Activated naive CD8-positive, alpha-beta T cell treated with anti-CD3 and anti-CD28 coated beads, Interleukin-2, amount 50 U/mL, for 16 hours (primary cell): Measurements from ENCODE around the gene ZNF212.
A peak's percentile ranks its signal among the peaks of the same experiment; 100 is the strongest.
"Not testable (repeated sequence)": the region's sequence is repeated elsewhere in the genome, so short reads cannot be mapped to it uniquely, and the experiment has no call there.

Experiments used
- DNase-seq: peaks from one replicate; pipeline ENCODE4 v3.0.0-alpha.2; 2020; ENCODE audit warnings: low read depth, low spot score

The ZNF212 gene

GRCh38 chr7:149252378-149252777 is 12.9 kb downstream of the ZNF212 start:
- DNase-seq = no peak

- DNase-seq = no peak
Observed at GRCh38 chr7:149253665-149254064, 14.2 kb downstream of the ZNF212 start.

GRCh38 chr7:149254181-149254858 is 14.9 kb downstream of the ZNF212 start:
- DNase-seq = no peak

DNA sequence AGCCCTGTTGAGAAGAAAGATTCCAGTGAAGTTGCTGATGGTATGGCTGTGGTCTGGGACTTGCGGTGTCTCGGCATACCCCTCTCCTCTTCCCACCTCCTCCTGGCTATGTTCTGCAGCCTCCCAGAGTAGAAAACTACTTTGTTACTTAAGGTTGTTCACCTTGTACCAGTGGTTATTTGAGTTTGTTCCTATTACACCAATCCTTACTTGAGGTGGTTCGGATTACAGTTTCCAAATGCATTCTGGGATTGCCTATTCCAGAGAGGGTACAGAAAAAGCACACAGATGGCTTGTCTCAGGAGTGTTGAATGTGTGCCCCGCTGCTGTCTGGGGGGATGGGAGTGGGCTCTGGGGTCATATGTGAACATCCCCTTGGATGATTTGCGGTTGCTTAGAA is 15.7 kb downstream of the ZNF212 start:
- no peak for DNase-seq

DNA sequence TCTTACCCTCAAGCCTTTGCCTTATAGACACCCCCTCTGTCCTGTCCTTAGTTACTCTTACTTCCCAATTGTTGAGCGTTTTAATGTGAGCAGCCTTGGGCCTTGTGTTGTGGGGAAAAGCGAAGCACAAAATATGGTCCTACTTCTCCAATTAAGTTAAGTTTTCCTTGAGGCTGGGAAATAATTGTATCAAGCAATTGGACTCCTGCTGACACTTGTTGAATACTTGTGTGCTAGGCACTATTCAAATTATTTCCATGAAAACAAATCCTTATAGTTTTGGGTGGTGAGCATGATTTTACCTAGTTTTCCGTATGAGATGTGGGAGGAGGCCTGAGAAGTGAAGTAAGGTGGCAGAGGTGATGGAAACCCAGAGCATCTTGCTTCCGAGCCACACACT is 17.1 kb downstream of the ZNF212 start:
- no peak for DNase-seq

DNA sequence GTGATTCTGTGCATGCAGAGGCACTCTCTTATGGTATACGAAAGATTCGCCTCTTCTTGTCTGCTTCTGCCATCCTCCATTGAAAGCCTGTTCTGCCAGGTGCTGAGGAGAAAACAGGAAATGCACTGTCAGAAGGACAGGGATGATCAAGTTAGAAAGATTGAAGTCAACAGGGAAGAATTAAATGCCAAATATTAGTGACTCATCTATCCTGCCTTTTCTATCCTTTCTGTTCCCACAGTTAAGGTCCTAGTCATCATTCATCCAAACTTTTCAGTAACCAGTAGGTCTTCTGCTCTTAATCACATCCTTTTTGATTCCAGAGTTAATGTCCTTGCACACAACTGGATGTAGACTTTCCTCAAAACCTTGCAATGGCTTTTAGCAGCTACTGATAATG is 17.7 kb downstream of the ZNF212 start:
- no peak for DNase-seq

DNA sequence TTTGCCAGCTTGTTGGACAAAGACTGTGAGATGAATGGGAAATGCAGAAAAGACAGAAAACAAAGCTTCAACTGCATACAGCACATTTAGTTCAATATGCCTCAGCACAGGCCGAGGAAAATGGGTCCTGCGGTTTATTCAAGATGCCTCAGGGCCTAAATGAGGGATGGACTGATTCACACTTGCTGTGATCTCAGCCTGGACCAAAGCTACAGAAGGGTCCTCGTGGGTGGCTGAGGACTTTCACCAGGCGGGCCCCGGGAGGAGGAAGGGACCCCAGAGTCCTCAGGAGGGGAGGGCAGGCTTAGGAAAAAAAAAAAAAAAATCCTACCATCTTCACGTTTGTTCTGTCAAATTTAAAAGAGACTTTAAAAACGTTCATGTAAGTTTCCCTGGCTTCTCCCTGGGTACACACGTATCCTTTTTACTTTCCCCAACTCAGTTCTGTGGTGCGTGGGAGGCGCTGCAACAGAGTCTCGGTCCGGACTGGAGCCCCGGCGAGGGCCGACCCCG is 21.9 kb downstream of the ZNF212 start:
- DNase-seq = no peak

DNA sequence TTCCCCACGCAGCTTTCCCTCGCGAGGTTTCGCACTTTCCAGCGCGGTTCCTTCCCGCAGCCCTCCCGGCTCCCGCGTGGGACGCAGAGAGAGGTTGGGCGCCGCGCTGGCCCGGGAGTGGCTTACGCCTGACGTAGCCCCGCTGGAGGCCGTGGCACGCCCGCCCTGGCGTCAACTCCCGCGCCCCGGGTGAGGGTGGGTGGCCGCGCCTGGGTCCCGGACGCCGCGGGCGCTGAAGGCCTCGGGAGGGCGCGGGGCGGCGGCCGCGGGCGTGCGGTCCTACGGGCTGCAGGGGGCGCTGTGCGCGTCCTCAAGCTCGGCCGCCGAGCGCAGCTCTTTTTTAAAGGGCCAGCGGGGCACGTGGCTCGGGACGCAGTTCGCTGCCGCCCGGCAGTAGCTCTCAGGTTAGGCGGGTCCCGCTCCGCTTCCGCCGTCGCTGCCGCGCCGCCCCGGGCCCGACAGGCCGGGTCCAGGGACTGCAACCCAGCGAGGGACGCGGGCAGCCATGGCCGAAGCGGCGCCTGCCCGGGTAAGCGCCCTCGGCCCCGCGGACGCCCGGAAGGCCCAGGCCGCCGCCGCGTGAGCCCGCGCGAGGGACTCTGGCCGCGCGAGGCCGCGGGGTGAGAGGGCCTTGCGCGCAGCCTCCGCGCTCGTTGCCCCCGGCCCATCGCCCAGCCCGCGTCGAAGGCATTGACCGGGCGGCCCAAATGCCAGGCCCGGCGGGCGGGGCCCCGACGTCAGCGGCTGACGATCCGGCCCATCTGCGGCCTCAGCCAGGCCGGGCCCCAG is 22.6 kb downstream of the ZNF212 start, which contains the start of gene ZNF783:
Gene ZNF783, plus strand, starts transcription at position 368 of the 789 bp plus-strand sequence. Its CDS starts 138 bp downstream, at position 506.
- DNase-seq = peak; percentile 61

DNA sequence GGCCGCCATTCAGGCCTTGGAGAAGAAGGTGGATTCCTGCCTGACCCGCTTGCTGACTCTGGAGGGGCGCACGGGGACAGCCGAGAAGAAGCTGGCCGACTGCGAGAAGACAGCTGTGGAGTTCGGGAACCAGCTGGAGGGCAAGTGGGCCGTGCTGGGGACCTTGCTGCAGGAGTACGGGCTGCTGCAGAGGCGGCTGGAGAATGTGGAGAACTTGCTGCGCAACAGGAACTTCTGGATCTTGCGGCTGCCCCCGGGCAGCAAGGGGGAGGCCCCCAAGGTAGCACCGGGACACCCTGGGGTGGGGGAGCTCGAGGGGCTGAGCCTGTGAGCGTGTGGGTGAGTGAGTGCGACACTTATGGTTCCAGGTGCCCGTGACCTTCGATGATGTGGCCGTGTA is 27.0 kb downstream of the ZNF212 start:
- DNase-seq = no peak

DNA sequence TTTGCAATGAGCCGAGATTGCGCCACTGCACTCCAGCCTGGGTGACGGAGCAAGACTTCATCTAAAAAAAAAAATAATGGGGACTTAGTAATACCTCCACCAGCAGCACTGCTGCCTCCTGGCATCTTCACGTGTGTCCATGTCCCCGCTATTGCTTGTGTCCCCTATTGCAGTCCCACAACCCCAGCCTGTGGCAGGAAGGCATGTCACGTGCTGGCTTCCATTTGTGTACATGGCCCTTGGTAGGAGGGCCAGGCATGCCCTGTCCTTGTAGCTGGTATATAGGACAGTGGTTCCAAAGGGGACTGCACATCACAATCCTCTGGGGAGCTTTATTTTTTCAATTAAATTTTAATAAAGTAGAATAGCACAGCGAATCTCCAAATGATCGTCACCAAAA is 28.3 kb downstream of the ZNF212 start:
- no peak for DNase-seq

- not testable (repeated sequence) for DNase-seq
Observed at GRCh38 chr7:149274424-149274823, 35.0 kb downstream of the ZNF212 start.

- no peak for DNase-seq
Observed at GRCh38 chr7:149277871-149278270, 38.4 kb downstream of the ZNF212 start.

GRCh38 chr7:149278396-149278795 is 38.9 kb downstream of the ZNF212 start:
- DNase-seq = no peak

DNA sequence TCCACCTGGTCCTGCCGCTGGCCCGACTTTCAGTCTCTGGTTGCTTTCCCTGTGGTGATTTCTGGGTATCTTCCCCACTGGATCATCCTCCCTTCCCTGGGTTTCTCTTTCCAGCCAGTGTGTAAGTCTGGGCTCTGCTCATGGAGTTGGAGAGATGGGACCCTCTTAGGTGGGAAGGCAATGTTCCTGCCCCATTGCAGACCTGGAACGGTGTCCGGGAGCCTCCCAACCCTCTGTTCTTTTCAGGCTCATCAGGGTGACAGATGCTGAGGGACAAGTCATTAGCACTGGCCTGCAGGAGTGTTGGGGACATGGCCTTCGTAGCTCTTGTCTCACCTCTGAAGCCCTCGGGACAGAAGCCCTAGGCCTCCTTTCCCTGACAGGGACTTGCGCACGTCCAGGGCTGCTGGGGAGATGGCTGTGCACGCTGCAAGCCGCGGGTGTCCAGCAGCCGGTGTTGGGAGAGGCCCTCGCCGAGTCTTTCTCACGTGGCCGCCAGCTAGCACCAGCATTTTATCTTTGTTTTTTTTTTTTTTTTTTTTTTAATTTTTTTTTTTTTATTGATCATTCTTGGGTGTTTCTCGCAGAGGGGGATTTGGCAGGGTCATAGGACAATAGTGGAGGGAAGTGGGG is 39.8 kb downstream of the ZNF212 start:
- DNase-seq = no peak

GRCh38 chr7:149280151-149280550 is 40.7 kb downstream of the ZNF212 start:
- no peak for DNase-seq

- DNase-seq = no peak
Observed at GRCh38 chr7:149280661-149281507, 41.4 kb downstream of the ZNF212 start.

DNA sequence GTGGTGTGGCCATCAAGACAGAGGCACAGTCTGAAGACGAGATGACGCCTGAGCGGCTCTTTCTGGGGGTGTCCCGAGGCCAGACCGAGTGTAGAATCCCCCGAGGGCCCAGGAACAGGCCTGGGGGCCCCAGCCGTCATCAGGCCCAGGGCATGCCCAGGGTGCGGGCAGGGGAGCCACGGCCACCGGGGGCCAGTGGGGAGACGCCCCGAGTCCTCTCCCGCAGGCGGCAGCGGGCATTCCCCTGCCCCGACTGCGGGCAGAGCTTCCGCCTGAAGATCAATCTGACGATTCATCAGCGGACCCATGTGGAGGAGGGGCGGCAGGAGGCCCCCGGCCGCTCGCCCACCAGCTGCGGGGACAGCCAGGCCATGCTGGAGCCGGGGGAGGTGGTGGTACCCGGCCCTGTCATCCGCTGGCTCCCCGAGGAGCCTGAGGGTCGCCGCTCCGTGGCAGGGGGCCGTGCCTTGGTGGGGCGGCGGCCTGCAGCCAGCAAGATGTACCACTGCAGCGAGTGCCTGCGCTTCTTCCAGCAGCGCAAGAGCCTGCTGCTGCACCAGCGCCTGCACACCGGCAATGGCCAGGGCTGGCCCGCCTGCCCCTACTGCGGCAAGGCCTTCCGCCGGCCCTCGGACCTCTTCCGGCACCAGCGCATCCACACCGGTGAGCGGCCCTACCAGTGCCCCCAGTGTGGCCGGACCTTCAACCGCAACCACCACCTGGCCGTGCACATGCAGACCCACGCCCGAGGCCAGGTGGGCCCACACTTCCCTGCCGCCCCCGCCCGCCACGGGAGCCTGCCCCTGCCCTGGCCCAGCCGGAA is 42.3 kb downstream of the ZNF212 start:
- no peak for DNase-seq

GRCh38 chr7:149282331-149282655 is 42.8 kb downstream of the ZNF212 start:
- no peak for DNase-seq

DNA sequence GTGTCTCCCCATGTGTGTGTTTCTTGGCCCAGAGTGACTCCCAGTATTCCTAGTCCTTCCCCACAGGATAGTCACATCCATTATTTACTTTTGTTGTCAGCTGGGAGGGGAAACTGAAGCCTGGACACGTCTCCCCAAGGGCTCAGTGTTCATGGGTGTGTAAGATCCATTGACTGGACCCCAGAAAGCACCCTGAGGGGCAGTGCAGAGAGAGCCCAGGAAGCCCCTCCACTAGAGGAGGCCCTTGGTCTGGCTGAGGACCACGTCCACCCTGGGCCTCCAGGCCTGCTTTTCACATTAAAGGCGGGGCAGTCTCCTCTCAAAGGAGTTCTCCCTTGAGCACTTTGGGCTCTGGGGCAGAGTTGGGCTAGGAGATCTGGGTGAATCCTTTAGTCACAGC is 43.9 kb downstream of the ZNF212 start:
- no peak for DNase-seq

DNA sequence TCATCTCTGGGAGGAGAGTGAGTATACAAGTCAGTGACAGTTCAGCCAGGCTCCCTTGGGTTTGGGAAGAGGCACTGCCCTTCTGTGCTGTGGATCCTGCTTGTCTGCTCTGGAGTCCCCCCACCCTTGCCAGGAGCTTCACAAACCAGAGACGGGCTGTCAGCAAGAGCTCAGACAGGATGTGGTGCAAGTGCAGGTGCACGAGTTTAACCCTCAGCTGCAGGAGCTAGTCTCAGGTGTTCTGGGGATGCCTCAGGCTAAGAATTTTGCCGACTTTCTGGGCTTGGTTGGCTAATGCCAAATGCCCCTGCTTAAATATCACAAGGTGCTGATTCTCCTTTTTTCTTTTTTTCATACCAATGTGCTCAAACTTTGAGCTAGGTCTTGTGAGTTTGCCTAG is 44.9 kb downstream of the ZNF212 start:
- no peak for DNase-seq
